GM19099 (cell line): Measurements from ENCODE around the gene WDR5.

Source experiments
- POLR2A ChIP-seq: IDR thresholded peaks from 3 replicates; pipeline ENCODE4 v1.6.1; 2011; ENCODE audit warnings: low read depth; ENCODE audit not compliant: insufficient read length; ENCODE audit errors: extremely low read depth

Gene WDR5

DNA sequence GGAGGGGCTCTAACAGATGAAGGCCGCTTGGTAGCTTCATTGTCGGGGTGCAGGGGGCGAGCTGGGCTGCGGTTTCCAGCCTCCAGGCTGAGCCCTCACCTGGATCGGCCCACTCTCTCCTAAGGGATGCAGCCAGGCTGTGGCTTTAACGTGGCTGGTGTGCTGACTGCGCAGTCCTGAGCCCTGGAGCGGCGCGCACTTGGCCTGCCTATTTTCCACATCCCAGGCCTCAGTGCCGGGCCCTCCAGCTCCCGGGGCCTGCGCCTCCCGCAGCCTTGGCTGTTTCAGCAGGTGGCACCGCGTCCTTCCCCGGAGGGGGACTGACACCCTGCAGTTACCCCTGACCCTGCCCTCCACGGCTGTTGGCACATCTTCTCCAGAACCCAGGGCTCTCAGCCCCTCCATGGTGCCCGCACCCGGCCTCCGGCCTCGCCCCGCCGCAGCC lies 27.1 kb downstream of the WDR5 start:
- TF ChIP-seq POLR2A, result no peak

DNA sequence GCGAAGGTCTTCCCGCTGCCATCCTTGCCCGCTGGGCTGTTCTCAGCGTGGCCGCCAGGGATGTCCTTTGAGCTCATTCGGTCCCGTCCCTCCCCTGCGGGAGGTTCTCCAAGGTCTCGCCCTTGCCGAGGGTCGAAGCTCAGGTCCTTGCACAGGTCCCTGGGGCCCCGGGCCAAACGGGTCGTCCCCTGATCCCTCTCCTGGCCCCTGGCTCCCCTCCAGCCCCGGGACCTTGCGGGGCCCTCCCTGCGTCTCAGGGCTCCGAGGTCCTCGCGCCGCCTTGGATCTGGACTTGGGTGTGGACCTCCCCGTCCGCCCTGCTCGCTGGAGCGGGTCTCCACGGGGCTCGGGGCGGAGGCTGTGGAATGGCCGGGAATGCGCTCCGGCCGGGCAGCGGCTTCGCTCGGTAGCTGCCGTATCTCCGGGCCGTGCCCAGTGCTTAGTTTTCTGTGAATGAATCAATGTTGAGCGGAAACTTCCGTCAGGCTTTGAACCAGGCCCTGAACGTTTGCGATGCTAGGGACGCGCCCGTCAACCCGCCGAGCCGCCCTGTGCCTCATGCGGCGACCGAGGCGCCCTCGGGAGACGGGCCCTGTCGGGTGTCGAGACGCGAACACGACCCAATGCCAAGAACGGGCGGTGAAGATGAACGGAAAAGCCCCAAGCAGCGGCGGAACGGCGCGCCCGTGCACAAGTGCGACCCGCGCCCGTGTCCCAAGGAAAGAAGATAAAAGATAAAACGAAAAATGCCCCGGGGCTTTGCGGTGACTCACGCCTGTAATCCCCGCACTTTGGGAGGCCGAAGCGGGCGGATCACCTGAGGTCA lies 27.7 kb downstream of the WDR5 start:
- no peak for TF ChIP-seq POLR2A

DNA sequence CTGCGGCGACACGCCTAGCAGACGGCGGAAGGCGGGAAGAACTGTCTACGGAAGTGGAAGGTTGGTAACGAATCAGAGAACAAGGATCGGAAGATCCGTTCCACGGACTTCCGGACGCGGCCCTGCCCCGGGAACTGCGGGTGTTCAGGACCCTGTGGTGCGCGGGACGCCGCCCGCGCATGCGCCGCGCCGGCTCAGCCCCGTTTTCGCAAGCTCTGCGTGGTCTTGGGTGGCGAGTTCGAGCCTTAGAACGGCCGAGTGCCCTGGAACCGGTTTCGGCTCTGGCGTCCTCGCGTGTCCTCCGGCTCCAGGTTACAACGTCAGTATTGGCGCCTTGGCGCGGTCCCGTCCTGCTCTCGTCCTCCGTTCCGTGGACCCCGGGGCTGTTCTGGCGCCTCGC lies 29.0 kb downstream of the WDR5 start:
- no peak for TF ChIP-seq POLR2A

DNA sequence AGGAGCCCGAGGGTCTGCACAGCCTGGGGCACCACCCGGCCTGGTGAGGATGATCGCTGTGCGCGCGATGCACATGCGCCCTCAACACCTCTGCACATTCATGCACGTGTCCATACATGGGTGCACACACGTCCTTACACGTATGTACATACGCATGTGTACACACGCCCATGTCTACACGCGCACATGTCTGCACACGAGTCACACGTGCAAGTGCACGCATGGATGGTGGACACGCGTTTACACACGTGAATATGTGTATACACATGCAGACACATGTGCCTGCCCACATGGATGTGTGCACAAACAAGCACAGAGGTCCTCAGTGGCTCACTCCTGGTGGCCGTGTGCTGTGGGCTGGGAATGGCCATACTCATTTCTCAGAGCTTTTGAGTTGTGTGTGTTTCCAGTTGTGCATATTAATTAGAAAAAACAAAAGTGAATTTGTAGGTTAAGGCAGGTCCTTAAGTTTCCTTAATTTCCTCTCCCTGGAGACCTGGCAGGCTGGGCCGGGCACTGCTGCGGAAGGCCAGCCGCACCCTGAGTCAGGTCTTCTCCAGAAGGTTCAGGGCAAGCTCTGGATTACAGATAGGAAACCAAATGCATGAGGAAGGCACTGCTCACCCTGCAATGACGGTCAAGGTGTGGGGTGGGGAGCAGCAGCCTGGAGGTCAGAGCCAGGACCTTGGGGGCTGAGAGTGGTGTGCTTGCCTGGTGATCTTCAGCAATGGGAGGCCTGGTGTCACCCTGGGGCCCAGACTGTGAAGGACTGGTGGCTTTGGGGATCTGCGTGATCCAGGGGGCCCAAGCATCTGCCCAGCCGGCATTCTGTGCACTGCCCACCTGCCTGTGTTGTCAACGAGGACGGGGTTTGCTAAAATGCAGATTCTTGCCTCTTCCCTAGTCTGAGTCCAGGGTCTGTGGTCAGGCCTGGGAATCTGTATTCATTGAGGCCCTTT lies 29.8 kb downstream of the WDR5 start:
- TF ChIP-seq POLR2A, result no peak

DNA sequence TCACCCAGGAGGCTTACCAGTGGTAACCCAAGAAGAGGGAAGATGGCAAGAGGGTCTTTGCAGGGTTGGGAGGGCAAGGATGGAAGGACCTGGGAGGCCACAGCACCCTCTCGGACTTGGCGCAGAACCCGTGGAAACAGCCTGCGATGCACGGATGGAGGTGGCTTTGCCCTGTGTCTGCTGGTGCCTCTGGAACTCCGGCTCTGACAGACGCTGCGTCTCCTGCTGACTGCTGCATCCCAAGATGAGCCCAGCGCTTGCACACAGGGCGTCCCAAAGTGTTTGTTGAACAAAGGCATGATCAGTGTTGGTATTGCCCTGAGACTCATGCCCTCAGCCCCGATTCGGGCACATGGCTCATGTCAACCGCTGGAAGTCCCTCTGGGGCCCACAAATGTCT lies 30.5 kb downstream of the WDR5 start:
- no peak for TF ChIP-seq POLR2A

DNA sequence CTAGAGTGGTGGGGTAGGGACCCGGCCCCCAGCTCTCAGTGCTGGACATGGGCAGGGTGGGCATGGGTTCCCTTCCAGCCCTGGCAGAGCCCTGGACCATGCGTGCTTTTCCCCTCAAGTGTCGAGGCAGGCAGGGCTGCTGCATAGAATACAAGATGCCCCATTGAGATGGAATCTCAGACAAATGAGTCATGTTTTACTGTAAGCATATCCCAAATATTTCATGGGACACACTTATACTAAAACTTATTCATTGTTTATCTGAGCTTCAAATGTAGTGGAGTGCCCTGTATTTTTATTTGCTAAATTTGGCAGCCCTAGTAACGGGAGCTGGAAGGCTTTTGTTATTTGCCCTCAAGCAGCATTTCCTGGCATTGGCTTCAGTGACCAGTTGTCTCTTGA lies 31.6 kb downstream of the WDR5 start:
- TF ChIP-seq POLR2A, result no peak

DNA sequence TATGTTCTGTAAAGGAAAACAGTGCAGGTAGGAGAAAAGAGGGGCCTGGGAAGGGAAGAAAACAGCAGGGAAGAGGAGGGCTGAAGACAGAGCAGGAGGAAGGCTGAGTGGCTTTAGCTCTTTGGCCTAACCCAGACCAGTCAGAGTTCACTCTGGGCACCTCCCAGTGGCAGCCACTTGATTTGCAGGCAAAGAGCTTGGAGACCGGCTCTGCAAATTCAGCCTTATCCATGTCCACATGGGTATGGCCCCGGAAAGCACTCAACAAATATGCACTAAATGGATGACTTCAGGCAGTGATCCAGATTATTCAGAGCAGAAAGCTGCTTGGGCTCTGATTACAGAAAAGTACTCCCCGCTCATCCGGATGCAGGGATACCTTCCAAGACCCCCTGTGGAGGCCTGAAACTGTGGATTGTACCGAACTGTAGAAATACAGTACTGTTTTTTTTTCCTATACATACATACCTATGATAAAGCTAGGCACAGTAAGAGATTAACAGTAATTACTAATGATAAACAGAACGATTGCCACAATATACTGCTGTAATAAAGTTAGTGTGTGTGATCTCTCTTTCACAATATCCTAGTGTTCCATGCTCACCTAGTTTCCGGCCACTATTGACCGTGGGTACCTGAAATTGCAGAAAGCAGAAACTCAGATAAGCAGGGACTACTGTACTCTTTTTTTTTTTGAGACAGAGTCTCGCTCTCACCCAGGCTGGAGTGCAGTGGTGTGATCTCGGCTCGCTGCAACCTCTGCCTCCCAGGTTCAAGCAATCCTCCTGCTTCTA lies 33.1 kb downstream of the WDR5 start:
- TF ChIP-seq POLR2A, result no peak

DNA sequence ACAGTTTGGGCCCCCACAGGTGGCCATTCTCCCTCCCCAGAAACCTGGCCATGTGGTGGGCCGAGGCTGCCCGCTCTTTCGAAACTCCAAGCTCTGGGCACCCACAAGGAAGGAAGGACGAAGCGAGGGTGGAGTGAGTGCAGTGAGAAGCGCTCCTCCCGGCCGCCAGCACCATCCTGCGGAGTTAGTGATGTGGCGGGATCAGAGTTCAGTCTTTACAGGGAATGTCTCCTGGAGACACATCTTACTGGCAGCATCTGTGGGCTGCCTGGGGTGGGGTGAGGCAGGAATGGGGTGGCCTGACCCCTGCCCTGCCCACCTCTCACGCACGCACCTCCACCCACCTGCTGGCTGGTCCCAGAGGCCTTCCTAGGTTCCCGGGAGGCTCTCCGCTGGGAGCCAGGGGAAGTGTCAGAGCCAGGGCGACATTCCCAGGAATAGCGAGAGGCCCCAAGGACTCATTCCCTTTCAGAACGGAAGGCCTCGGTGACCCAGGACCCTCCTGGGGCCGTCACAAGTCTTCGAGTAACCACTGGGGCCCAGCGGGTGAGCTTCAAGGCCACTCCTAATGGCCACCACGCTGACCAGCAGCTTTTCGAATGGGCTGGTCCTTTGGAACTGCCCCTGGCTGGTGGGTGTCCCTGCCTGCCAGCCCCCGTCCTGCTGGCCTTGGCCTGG lies 34.0 kb downstream of the WDR5 start:
- no peak for TF ChIP-seq POLR2A

DNA sequence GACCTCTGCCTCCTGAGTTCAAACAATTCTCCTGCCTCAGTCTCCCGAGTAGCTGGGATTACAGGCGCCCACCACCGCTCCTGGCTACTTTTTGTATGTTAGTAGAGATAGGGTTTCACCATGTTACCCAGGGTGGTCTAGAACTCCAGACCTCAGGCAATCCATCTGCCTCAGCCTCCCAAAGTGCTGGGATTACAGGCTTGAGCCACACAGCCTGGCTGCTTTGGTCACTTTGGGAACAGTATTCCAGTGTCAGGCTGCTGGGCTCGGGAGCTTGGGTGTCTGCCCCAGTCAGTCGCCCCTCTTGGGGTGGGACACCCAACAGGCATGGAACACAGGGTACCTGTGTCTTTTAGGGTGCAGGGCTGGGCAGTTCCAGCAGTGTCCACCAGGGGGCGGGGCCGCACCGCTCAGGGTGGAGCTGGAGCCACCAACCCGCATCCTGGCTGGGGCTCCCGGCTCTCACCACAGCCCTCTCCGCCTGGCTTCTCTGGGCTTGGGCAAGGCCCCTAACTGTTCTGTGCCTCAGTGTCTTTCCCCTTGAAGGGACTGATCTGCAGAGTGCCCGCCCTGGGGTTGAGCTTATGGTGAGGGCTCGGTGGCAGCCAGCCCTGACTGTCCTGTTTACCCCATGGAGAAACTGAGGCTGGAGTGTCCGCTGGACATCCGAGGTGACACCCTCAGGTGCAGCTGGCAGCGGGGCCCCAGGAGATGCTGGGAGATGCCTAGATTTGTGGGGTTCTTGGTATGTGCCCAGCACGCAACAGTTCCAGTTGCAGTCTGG lies 34.8 kb downstream of the WDR5 start:
- no peak for TF ChIP-seq POLR2A

DNA sequence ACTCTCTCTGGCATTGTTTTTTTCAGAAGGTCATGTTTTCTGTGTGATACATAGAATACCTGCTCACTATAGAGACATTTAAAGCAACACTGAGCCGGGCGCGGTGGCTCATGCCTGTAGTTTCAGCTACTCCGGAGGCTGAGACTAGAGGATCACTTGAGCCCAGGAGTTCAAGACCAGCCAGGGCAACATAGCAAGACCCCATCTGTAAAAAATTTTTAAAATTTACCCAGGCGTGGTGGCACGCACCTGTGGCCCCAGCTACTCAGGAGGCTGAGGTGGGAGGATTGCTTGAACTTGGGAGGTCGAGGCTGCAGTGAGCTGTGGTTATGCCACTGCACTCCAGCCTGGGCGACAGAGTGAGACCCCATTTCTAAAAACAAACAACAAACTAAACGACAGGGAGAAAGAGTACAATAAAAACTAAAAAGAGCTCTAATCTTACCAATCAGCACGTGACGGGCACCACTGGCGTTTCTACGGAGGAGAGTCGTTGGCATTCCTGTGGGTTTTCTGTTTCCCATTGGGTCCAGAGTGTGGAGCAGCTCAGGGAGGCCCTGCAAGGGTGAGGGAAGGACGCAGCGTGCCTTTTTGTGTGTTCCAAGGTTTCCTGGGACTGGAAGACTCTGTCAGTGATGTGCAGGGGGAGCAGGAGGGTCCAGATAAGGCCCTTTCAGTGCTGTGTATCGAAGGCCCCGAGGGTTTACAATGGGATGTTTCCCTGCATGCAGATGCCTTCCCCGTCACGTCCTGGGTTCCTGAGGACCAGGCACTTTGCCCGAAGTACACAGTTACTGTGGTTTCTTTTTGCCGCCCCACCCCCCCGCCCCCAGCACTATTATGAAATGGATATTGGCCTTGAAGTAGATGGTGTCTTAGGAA lies 35.7 kb downstream of the WDR5 start:
- TF ChIP-seq POLR2A, result no peak

DNA sequence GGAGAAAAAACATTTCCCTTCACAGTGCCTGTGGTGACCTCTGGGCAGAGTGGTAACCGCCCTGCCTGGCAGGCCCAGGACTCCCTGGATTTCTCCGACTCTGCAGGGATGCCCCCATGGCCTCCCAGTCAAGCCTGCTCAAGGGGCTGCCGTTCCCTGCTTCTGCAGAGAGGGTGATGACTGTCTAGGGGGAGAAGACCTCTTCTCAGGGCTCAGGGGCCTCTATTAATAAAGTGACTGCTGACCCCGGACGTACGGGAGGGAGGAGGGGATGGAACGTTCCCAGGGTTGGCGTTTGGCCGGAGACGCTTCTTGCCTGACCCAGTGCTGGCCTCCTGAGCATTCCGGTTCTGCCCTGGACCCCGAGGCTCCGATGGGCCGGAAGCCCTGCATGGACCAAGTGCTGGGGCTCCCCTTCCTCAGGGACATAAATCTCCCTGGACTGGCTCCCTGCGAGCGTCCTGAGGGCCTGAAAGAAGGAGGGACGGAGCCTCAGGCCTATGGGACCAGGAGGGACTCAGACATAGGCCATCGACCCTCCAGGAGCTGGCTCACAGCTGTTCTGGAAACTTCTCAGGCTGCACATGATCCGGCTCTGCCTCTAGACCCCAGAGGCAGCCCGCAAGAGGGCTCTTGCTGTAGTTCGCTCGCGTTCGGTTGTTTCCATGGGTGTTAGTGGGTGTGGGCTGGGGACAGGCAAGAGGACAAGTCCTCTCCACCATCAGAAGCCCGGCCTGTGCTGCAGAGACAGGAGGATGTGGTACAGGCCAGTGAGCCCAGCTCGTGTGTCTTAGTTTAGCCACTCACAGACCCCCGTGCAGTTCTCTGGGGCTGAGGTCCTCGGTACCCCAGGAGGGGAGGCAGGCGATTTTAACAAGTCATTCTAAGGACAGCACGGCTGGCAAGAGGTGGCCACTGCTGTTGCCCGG lies 36.6 kb downstream of the WDR5 start:
- no peak for TF ChIP-seq POLR2A
